Measurements from ENCODE around the gene CCDC88C.

DNA sequence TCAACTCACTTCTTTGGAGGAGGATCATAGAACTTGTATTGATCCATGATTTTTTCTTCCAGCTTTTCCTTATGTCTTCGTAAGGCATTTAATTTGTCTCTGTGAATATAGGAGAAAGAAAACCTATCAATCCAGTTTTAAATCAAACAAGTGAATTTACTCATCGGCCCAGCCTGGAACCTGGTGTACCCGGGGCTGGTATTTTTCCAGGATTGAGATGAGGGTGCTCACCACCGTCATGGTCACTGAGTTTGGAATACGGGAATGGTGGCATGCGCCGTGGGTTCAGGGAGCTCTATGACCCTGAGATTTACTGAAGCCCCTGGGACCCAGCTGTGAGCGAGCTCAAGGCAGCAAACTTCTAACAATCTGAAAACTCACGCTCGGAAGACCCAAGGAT lies 126.6 kb downstream of the CCDC88C start:
- TF ChIP-seq, protein P1, sequence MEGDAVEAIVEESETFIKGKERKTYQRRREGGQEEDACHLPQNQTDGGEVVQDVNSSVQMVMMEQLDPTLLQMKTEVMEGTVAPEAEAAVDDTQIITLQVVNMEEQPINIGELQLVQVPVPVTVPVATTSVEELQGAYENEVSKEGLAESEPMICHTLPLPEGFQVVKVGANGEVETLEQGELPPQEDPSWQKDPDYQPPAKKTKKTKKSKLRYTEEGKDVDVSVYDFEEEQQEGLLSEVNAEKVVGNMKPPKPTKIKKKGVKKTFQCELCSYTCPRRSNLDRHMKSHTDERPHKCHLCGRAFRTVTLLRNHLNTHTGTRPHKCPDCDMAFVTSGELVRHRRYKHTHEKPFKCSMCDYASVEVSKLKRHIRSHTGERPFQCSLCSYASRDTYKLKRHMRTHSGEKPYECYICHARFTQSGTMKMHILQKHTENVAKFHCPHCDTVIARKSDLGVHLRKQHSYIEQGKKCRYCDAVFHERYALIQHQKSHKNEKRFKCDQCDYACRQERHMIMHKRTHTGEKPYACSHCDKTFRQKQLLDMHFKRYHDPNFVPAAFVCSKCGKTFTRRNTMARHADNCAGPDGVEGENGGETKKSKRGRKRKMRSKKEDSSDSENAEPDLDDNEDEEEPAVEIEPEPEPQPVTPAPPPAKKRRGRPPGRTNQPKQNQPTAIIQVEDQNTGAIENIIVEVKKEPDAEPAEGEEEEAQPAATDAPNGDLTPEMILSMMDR (IDR thresholded peaks at IDR 0.05 in 4 of 5, conservative IDR thresholded peaks at IDR 0.05 in 1 of 5) = no peak
- TF ChIP-seq POLR2A (IDR thresholded peaks at IDR 0.05) = no peak
